WI38 (cell line): Measurements from ENCODE around the gene LMO4.

Experiments used
- H3K4me3 ChIP-seq: 2 replicates; pipeline ENCODE4 v1.5.1; 2011; ENCODE audit warnings: low read depth, mild to moderate bottlenecking, control low read depth, low read length
- CTCF ChIP-seq: IDR thresholded peaks from 2 replicates; pipeline ENCODE4 v1.5.1; 2012; ENCODE audit warnings: low read depth, mild to moderate bottlenecking, control low read depth, low read length

LMO4 gene

GRCh38 chr1:87348341-87349019 is 19.8 kb downstream of the LMO4 start:
- H3K4me3 ChIP-seq = no peak overlapping the region
- no peak for TF ChIP-seq CTCF

GRCh38 chr1:87349036-87349435 is 20.4 kb downstream of the LMO4 start:
- H3K4me3 ChIP-seq = no peak overlapping the region
- TF ChIP-seq CTCF = no peak

- no peak overlapping the region for H3K4me3 ChIP-seq
- no peak for TF ChIP-seq CTCF
Observed at GRCh38 chr1:87355894-87356293, 27.2 kb downstream of the LMO4 start.

GRCh38 chr1:87356591-87356990 is 27.9 kb downstream of the LMO4 start:
- TF ChIP-seq CTCF = no peak

GRCh38 chr1:87358219-87358618 is 29.5 kb downstream of the LMO4 start:
- no peak overlapping the region for H3K4me3 ChIP-seq
- no peak for TF ChIP-seq CTCF

More at GRCh38 chr1:87356591-87356990, 27.9 kb downstream of the LMO4 start:
- H3K4me3 ChIP-seq = no peak overlapping the region

- no peak for TF ChIP-seq CTCF
- no peak overlapping the region for H3K4me3 ChIP-seq
Observed at GRCh38 chr1:87359586-87359985, 30.9 kb downstream of the LMO4 start.

- H3K4me3 ChIP-seq = no peak overlapping the region
- no peak for TF ChIP-seq CTCF
Observed at GRCh38 chr1:87362063-87362833, 33.6 kb downstream of the LMO4 start.
